Cardiac fibroblast (primary cell): ENCODE measurements around the gene SEMA3A.
A peak's percentile ranks its signal among the peaks of the same experiment; 100 is the strongest.

Experiments used
- DNase-seq, 2 donors: peaks; one replicate each; pipeline versions ENCODE4 v3.0.0 to v3.0.0-alpha.2; 2010; ENCODE audit warnings: low read depth in 2 of 2
- H3K4me3 ChIP-seq, 2 donors: replicated peaks in 1 of 2; 1 replicate in 1 of 2; 2 replicates in 1 of 2; pipeline ENCODE4 v1.5.1; 2011; ENCODE audit warnings: low read depth in 2 of 2, low read length in 2 of 2, mild to moderate bottlenecking in 2 of 2, moderate library complexity in 1 of 2
- CTCF ChIP-seq: IDR thresholded peaks from one replicate; pipeline ENCODE4 v1.5.1; 2011; ENCODE audit warnings: low read depth, mild to moderate bottlenecking, low read length, inconsistent platforms

SEMA3A gene

GRCh38 chr7:84100866-84101265 lies 93.7 kb downstream of the SEMA3A start:
- peak; percentile 41 to 61 for DNase-seq
- TF ChIP-seq CTCF: peak; percentile 40
- no peak overlapping the region for H3K4me3 ChIP-seq

GRCh38 chr7:84095971-84096370 lies 98.6 kb downstream of the SEMA3A start:
- DNase-seq: no peak
- TF ChIP-seq CTCF: no peak
- H3K4me3 ChIP-seq: no peak overlapping the region

GRCh38 chr7:84092207-84092606 lies 102.4 kb downstream of the SEMA3A start:
- peak overlapping the region in 1 of 2 donors; percentile 8 for H3K4me3 ChIP-seq
- TF ChIP-seq CTCF: no peak
- DNase-seq: peak; percentile 17 to 34

- H3K4me3 ChIP-seq: no peak overlapping the region
- no peak for DNase-seq
- TF ChIP-seq CTCF: no peak
Measured at GRCh38 chr7:84091318-84091717, 103.3 kb downstream of the SEMA3A start.

GRCh38 chr7:84088802-84089201 lies 105.8 kb downstream of the SEMA3A start:
- H3K4me3 ChIP-seq: no peak overlapping the region
- DNase-seq: no peak
- no peak for TF ChIP-seq CTCF

- DNase-seq: no peak
- no peak for TF ChIP-seq CTCF
- H3K4me3 ChIP-seq: no peak overlapping the region
Measured at GRCh38 chr7:84085998-84086397, 108.6 kb downstream of the SEMA3A start.

- peak; percentile 34 to 37 for DNase-seq
- TF ChIP-seq CTCF: no peak
- H3K4me3 ChIP-seq: no peak overlapping the region
Measured at GRCh38 chr7:84085147-84085546, 109.4 kb downstream of the SEMA3A start.
